GM21423 (cell line): ENCODE results near the gene ATP1B2.
A peak's percentile ranks its signal among the peaks of the same experiment; 100 is the strongest.
"Not testable (repeated sequence)": the region's sequence is repeated elsewhere in the genome, so short reads cannot be mapped to it uniquely, and the experiment has no call there.

Experiments used
- ATAC-seq: cut with Tn5 transposase; IDR thresholded peaks from one replicate; pipeline ENCODE4 v1.9.1; 2021; ENCODE audit warnings: mild to moderate bottlenecking, moderate library complexity; ENCODE audit not compliant: unreplicated experiment

Gene ATP1B2, protein sequence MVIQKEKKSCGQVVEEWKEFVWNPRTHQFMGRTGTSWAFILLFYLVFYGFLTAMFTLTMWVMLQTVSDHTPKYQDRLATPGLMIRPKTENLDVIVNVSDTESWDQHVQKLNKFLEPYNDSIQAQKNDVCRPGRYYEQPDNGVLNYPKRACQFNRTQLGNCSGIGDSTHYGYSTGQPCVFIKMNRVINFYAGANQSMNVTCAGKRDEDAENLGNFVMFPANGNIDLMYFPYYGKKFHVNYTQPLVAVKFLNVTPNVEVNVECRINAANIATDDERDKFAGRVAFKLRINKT

DNA sequence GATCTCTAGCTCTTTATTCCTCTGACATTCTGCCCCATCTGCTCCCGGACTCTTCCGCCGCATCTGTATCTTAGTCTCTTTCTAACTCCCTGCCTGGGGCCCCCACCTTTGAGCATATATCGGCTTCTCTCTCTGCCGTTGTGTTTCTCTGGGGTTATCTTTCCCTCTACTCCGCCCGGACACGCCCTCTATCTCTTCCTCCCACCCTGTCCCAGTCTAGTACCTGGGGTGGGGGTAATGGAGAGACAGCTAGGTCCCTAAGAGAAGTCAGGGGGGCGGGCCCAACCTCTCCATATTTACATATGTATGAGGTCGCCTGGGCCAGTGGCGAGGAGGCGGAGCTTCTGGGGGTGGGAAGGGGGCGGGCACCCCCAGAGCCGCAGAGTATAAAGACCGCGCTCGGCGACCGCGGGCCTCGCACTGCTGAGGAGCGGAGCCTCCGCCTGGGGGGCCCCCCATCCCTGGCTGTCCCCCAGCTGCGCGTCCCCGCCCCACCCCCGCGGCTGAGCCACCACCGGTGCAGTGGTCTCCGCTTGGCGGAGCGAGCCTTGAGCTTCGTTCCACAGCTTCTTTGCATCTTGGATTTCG, at the start of gene ATP1B2:
Gene ATP1B2 (plus strand): TSS at position 418 of the 588 bp plus-strand sequence. CDS start 593 bp downstream, outside the sequence.
- no peak for ATAC-seq

DNA sequence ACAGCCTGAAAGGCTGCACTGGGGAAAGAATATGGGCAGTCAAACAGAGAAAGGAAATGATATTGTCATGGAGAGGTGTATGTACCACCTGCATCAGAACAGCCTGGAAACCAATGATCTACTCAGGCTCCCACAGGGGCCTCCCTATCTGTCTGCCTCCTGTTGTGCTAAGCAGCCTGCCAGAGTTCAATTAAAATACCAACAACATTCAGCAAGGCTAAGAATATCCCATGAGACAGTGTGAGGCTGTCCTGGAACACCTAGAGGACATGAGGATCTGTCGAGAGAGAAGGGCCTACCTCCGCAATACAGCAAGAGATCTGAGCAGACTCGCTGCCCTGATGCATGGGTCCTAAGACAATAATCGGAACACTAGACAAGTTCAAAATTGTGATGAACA, 44.4 kb upstream of the ATP1B2 start:
- ATAC-seq = no peak

DNA sequence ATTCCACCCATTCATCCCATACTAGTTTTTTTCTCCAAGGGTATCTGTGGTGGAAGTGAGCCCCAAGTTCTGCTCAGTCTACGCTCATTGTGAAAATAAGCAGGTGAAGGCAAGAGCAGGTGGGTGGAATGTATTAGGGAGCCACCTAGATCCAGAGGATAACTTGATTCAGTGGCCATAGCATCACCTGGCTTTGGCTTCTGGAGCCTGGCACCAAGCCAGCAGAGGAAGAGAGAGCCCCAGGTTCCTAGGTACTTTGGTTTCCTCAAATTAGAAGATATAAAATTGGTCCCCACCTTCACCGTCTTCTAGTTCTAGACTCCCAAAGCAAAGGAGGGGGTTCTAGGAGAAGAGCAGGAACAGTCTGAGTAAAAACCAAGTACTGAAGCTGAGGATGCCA, 40.1 kb upstream of the ATP1B2 start:
- no peak for ATAC-seq

DNA sequence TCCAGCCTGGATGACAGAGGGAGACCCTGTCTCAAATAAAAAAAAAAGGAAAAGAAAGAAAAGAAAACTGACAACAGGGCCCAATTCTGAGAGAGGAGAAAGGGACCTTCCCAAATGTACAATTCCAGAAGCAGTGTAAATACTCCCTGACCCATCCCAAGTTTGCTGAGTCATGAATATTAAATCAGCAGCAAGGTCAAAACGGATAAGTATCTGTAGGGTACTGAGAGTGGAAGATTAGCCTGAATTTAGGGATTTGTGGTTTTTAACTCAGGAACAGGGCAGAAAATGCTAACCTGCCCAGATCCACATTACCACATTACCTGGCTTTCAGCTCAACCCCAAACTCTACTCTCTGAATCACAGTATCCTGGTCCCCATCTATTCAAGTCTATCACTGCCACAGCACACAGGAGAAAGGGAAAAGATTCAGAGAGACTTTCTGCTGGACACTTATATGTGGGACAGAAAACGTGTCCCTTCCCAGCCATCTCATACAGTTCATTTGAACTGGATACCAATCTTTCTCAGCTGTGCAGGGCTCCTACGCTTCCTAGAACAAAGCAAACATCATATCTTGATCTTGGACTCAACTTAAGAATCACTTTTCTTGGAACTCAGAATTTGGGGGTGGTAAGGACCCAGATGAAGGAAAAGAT, 39.0 kb upstream of the ATP1B2 start:
- ATAC-seq = no peak

DNA sequence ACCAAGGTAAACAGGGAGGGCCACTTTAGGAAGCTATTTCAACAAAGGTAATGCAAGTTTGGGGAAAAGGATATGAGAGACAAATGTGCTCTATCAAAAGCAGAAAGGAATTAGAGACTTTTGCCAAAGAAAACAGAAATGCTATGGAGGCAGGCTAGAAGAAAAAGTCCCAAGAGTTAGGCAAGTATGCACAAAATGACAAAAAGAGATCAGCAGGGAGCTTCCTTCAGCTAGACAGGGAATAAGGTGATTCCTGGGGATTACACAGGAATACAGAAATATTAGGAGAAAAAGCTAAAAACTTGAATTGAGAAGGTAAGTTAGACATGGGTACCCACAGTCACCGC, 38.5 kb upstream of the ATP1B2 start:
- no peak for ATAC-seq

DNA sequence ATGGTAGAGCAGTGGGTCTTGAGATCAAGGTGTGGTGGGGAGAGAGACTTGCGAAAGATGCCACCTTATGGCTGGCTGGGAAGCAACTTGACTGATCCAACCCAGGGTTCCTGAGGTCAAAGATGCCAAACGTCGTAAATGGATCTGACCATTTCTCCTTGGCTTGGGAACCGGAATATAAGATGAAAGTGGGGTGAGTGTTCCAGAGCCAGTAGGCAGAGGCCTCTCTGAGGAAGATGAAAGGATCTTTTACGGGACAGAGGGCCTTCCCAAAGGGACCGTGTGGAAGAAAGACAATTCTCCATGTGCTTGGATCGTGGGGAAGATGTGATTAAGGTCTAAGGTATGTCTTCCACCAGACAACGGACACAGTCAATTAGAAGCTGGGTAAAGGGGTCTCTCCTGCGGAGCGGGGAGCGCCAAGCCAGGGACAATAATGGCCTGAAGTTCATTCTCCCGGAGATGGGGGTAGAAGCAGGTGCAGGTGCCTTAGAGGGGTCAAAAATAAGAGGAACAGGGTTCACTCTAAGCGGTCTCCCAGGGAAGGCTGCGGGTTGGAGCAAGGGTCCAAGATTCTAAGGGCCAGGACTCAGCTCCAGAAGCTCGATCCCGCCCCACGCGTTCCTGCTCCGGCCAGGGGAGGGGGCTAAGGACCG, 36.8 kb upstream of the ATP1B2 start:
- no peak for ATAC-seq

DNA sequence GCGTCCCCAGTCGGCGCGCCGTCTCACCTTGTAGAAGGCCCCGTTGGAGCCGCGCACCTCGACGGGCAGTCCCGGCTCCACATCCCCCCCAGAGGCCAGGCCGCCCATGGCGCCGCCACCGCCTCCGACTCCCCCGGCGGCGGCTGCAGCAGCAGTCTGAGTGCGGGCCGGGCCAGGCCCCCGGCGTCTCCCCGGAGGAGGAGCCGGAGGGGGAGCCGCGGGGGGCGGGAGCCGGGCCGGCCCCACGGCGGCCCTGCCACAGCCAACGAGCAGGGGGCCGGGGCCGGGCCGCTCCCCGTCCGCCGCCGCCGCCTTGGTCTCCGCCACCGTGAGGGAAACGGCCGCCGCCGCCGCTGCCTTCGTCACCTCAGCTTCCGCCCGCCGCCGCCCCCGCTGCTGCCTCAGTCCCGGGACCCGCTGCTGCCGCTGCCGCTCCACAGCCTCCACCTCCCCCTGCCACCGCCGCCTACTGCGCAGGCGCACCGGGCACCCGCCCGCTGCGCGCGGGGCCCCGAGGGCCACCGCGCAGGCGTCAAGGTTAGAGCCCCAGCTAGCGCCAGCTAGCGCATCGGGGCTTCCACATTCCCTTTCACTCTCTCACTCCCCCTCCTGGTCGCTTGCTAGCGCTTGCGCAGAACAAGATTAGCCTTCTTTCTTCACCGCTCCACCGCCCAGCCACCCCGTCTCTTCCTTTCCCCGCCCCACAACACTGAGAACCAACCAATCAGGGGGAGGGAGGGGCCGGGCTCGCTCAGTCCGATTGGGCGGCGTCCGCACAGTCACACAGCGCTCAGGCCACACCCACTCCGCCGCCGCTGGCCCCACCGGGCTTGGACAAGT, 36.1 kb upstream of the ATP1B2 start, which contains the start of gene FXR2:
Gene FXR2 (minus strand): TSS at position 473 of the 840 bp plus-strand sequence. CDS start 365 bp downstream, at position 108.
- peak; percentile 86 for ATAC-seq

DNA sequence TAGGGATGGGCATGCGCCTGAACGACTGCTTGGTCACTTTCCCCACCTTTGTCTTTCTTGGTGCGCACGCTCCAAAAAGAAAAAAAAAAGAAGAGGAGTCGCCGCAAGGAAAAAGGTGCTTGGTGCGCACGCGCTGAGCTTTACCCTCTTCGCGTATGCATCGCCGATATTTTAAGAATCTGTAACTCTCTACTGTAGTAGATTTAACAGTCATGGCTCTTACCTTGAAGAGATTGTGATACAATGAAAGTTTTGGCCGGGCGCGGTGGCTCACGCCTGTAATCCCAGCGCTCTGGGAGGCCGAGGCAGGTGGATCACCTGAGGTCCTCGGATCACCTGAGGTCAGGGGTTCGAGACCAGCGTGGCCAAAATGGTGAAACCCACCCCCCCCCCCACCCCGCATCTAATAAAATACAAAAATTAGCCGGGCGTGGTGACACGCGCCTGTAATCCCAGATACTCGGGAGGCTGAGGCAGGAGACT, 35.4 kb upstream of the ATP1B2 start:
- ATAC-seq = no peak

DNA sequence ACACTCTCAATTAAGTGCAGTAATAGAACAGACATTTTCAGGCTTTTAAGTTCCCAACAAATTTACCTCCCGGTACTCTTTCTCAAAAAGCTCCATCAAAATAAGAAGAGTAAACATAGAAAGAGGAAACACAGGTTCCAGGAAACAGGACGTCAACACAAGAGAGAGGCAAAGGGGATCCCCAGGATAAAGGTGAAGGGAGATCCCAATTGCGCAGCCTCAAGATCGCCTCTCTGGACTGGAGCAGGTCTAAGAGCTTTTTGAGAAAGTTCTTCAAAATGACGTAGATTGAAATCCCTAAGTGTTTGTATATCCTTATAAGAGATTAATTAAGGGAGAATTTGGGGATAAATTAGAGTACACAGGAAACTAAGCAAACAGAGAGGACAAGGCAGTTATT, 32.1 kb upstream of the ATP1B2 start:
- no peak for ATAC-seq

DNA sequence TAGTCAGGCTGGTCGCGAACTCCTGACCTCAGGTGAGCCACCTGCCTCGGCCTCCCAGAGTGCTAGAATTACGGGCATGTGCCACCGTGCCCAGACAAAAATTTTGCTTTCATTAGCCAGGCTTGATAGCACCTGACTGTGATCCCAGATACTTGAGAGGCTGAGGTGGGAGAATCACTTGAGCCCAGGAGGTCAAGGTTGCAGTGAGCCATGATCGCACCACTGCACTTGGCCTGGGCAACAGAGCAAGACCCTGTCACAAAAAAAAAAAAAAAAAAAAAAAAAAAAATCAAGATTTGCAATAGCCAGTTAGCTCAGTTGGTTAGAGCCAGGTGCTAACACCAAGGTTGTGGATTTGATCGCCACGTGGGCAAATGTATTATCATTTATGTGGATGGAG, 29.9 kb upstream of the ATP1B2 start:
- ATAC-seq = no peak

DNA sequence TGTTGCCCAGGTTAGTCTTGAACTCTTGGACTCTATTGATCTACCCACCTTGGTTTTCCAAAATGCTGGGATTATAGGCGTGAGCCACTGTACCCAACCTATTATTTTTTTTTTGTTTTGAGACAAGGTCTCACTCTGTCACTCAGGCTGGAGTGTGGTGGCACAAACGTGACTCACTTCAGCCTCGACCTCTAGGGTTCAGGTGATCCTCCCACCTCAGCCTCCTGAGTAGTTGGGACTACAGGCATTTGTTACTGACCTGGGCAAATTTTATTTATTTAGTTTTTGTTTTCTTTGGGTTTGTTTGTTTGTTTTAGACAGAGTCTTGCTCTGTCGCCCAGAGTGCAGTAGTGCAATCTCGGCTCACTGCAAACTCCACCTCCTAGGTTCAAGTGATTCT, 27.1 kb upstream of the ATP1B2 start:
- ATAC-seq = no peak

DNA sequence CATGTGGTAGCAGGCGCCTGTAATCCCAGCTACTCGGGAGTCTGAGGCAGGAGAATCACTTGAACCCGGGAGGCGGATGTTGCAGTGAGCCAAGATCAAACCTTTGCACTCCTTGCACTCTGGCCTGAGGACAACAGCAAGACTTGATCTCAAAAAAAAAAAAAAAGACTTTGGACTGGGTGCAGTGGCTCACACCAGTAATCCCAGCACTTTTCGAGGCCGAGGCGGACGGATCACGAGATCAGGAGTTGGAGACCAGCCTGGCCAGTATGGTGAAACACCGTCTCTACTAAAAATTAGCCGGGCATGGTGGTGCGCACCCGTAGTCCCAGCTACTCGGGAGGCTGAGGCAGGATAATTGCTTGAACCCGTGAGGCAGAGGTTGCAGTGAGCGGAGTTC, 25.0 kb upstream of the ATP1B2 start:
- not testable (repeated sequence) for ATAC-seq

DNA sequence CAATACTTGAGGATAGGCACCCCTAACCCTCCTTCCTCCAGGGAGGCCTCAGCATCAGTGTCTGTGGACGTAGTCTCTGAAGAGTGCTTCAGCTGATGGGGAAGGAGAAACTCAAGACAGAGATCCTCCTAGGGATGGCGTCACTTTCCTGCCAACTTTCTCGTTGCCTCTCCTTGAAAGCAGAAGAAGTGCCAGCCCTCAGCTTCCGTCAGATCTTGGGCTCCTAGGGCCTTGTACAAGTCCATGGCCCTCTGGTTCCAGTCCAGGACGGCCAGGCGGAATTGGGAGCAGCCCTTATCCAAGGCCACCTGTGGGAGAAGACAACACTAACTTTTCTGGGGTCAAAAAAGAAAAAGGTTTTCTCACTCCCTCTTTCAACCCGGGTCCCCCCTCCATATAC, 24.4 kb upstream of the ATP1B2 start:
- no peak for ATAC-seq

DNA sequence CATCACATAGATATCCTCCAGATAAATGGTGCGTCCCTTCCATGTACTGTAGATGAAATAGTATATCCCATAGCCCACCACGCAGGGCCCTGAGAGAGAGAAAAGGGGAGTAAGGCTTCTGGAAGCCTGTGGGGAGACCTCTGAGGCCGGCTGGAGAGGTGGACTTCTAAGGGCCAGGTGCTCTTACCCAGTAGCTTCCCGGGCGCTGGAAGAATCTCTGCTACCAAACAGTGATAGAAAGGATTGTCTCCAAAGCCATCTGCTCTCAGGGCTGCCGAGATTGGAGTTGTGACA, 23.8 kb upstream of the ATP1B2 start:
- ATAC-seq = no peak

DNA sequence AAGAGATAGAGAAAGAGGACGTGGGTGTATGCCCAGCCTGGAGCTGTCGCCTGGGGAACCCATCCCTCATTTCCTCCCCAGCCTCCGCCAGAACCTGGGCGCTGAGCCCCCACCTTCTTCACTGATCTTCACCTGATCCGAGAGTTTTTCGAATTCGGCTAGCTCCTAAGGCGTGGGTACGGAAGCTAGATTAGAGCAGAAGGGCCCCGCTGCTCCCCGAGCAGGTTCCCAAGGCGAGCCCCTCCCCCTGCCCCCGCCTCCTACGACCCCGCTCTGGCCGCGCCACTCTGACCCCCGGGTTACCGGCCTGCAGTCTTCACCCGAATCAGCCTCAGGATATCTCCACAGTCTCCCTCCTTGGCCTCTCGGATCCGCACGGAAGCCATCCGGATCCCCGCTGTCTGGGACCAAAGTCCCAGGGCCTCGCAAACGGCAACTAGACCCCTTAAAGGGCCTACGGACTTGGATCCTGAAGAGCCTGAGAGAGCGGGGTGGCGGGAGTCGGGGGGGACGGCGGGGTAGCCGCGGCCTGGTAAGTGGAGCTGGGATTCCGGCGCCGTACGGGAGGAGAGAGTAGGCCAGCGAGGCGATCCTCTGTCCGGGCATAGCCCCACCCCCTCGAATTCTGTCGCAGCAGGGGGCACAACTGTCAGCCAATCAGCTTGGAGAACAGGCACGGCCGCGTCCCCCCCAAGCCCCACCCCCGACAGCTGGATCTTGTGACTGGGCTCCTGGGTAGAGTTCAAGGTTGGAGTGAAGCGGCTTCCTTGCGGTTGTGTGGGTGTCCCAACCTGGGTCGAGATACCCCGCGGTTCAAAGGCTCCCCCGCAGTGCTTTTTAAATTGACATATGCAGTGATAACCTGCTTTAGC, 23.2 kb upstream of the ATP1B2 start, which contains the start of gene SAT2:
Gene SAT2 (minus strand): TSS at position 572 of the 872 bp plus-strand sequence. CDS start 186 bp downstream, at position 386.
- ATAC-seq = peak; percentile 94

DNA sequence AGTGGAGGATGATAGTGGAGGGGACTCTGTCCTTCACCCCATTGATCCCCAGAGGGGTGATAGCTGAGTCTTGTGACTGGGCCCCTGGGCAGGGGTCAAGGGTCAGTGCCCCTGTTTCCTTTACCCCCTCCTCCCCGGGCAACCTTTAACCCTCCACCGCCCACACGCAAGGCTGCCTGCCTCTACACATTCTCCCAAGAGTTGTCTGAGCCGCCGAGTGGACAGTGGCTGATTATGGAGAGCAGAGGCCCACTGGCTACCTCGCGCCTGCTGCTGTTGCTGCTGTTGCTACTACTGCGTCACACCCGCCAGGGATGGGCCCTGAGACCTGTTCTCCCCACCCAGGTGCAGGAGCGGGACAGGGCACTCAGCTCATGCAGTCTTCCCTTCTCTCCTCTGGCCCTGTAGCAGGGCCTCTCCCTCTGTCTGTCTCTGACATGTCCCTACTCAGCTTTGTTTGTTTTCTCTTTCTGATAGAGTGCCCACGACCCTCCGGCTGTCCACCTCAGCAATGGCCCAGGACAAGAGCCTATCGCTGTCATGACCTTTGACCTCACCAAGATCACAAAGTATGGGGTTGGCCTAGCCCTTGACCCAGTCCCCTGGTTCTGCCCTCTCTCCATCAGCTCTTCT, 20.7 kb upstream of the ATP1B2 start, which contains the start of gene SHBG:
Gene SHBG (plus strand): TSS at position 197 of the 633 bp plus-strand sequence. CDS start 38 bp downstream, at position 235.
- ATAC-seq = no peak

DNA sequence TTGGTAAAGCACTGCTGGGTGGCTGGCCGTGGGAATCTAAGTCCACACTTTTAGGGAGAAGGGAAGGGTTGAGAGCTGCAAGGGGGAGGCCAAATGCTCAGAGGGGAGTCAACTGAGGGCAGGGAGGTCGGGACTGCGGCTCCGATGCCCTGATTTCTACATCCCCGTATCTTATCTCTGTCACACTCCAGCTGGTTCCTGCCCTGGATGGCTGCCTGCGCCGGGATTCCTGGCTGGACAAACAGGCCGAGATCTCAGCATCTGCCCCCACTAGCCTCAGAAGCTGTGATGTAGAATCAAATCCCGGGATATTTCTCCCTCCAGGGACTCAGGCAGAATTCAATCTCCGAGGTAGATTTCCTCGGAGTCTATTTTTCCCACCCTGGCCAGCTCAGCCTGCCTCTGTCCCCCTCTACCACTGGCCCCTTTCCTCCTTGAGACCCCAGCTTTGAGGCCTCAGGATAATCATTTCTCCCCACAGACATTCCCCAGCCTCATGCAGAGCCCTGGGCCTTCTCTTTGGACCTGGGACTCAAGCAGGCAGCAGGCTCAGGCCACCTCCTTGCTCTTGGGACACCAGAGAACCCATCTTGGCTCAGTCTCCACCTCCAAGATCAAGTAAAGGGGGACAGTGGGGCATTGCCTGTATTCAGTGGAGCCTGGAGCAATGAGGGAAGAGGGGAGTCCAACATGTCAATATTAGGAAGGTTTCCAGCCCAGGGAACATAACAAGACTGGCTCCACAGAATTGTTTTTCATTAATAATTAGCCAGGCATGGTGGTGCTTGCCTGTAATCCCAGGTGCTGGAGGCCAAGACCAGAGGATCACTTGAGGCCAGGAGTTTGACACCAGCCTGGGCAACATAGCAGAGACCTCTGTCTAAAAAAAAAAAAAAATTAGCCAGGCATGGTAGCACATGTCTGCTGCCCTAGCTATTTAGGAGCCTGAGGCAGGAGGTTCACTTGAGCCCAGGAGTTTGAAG, 19.0 kb upstream of the ATP1B2 start:
- ATAC-seq = no peak

DNA sequence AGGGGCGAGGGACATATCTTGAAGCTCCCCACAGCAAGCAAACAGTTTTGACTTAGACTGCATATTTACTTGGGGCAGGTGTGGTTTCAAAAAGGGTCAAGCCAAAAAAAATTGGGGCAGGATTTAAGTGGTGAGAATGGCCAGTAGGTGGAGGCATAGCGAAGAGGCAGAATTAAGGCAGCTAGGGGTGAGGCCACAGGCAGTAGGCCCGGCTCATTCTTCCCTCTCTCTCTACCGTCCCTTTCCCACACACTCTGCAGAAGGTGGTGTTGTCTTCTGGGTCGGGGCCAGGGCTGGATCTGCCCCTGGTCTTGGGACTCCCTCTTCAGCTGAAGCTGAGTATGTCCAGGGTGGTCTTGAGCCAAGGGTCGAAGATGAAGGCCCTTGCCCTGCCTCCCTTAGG, 18.2 kb upstream of the ATP1B2 start:
- no peak for ATAC-seq
